Measurements from ENCODE around the gene CBLN2.

The CBLN2 gene

GRCh38 chr18:72504866-72505265 lies 39.3 kb downstream of the CBLN2 start:
- DNase-seq (ENCODE audit: low read depth), result no peak
- no peak for TF ChIP-seq CTCF (conservative IDR thresholded peaks at IDR 0.05; ENCODE audit: low read depth, low read length)
- no peak overlapping the region for H3K4me3 ChIP-seq (ENCODE audit: low read length)

- no peak overlapping the region for H3K4me3 ChIP-seq (ENCODE audit: low read length)
- no peak for TF ChIP-seq CTCF (conservative IDR thresholded peaks at IDR 0.05; ENCODE audit: low read depth, low read length)
- no peak for DNase-seq (ENCODE audit: low read depth)
These were observed 41.3 kb downstream of the CBLN2 start for GRCh38 chr18:72502671-72503431.

GRCh38 chr18:72492497-72492896 lies 51.6 kb downstream of the CBLN2 start:
- TF ChIP-seq CTCF (conservative IDR thresholded peaks at IDR 0.05; ENCODE audit: low read depth, low read length), result no peak
- no peak for DNase-seq (ENCODE audit: low read depth)
- H3K4me3 ChIP-seq (ENCODE audit: low read length), result no peak overlapping the region
